ENCODE data around the gene CDK17. TPM values are rescaled to one million over a fixed set of nuclear protein-coding genes. Genes with fewer than 3 reads are reported as not detected.

CDK17 gene
- total RNA-seq, 1 donor from 2014 or later, result 46.2 TPM

- DNase-seq (ENCODE audit: low spot score), result no peak
Observed at GRCh38 chr12:96266238-96266637, 134.0 kb downstream of the CDK17 start.

- DNase-seq (ENCODE audit: low spot score), result no peak
Observed at GRCh38 chr12:96265836-96266235, 134.4 kb downstream of the CDK17 start.

GRCh38 chr12:96265400-96265799 is 134.8 kb downstream of the CDK17 start:
- DNase-seq (ENCODE audit: low spot score), result no peak

GRCh38 chr12:96263449-96263902 is 136.8 kb downstream of the CDK17 start:
- DNase-seq (ENCODE audit: low spot score), result no peak

- no peak for DNase-seq (ENCODE audit: low spot score)
Observed at GRCh38 chr12:96261557-96261956, 138.7 kb downstream of the CDK17 start.

- DNase-seq (ENCODE audit: low spot score), result no peak
Observed at GRCh38 chr12:96260644-96261043, 139.6 kb downstream of the CDK17 start.

GRCh38 chr12:96260231-96260630 is 140.0 kb downstream of the CDK17 start:
- no peak for DNase-seq (ENCODE audit: low spot score)

GRCh38 chr12:96258104-96258961 is 141.9 kb downstream of the CDK17 start:
- DNase-seq (ENCODE audit: low spot score), result no peak

- DNase-seq (ENCODE audit: low spot score), result no peak
Observed at GRCh38 chr12:96257550-96258103, 142.6 kb downstream of the CDK17 start.

- DNase-seq (ENCODE audit: low spot score), result no peak
Observed at GRCh38 chr12:96256672-96257361, 143.4 kb downstream of the CDK17 start.

GRCh38 chr12:96255077-96255476 is 145.2 kb downstream of the CDK17 start:
- DNase-seq (ENCODE audit: low spot score), result no peak

GRCh38 chr12:96250119-96250685 is 150.0 kb downstream of the CDK17 start:
- no peak for DNase-seq (ENCODE audit: low spot score)

GRCh38 chr12:96249196-96250118 is 150.8 kb downstream of the CDK17 start:
- no peak for DNase-seq (ENCODE audit: low spot score)

GRCh38 chr12:96248136-96248931 is 151.9 kb downstream of the CDK17 start:
- no peak for DNase-seq (ENCODE audit: low spot score)

GRCh38 chr12:96247563-96247962 is 152.7 kb downstream of the CDK17 start:
- no peak for DNase-seq (ENCODE audit: low spot score)

GRCh38 chr12:96246926-96247505 is 153.2 kb downstream of the CDK17 start:
- DNase-seq (ENCODE audit: low spot score), result no peak

GRCh38 chr12:96244826-96245225 is 155.4 kb downstream of the CDK17 start:
- no peak for DNase-seq (ENCODE audit: low spot score)

GRCh38 chr12:96242597-96242996 is 157.6 kb downstream of the CDK17 start:
- DNase-seq (ENCODE audit: low spot score), result no peak

- no peak for DNase-seq (ENCODE audit: low spot score)
Observed at GRCh38 chr12:96241846-96242256, 158.4 kb downstream of the CDK17 start.

All from mesenteric fat pad (tissue), 1 donor.